Measurements from ENCODE around the gene COA7. TPM values are rescaled to one million over a fixed set of nuclear protein-coding genes. Genes with fewer than 3 reads are reported as not detected.

COA7 gene
- total and polyA plus RNA-seq, 10 of the 15 experiments (the other 5 are each of a cell fraction or from before 2014, with no cell fraction given), result 7.5 to 20.2 (median 15.4) TPM

GRCh38 chr1:52670604-52671003, 27.5 kb downstream of the COA7 start:
- no peak overlapping the region for H3K27ac ChIP-seq (ENCODE audit: control insufficient read depth, insufficient read depth)
- no peak overlapping the region for H3K4me2 ChIP-seq (ENCODE audit: control insufficient read depth, insufficient read depth)
- no peaks in the 10 kb centered on the region for H3K27me3 ChIP-seq (replicated peaks in 1 of 2; ENCODE audit: control insufficient read depth in 2 of 2, insufficient read depth in 2 of 2, low read length in 1 of 2)
- H2AFZ ChIP-seq (ENCODE audit: control insufficient read depth, low read depth, low read length), result no peak overlapping the region
- no peak for ATAC-seq
- ChIA-PET RAD21 (ENCODE audit: unreplicated experiment) (no interaction called here), POLR2A (no interaction called here), CTCF (interaction anchor here (1.9 kb wide), 1 partner anchor 16 kb away, joined by 5 read pairs; no protein-coding TSS in a partner anchor), SMC1A (ENCODE audit: uncharacterized antibody, unreplicated experiment) (no interaction called here)
- H3K4me3 ChIP-seq, result no peak overlapping the region
- DNase-seq (ENCODE audit: low read depth, low spot score), result no peak
- H3K36me3 ChIP-seq (ENCODE audit: control insufficient read depth in 2 of 2, insufficient read depth in 2 of 2, low read length in 1 of 2), result no peaks in the 10 kb centered on the region
- in situ Hi-C loops (cut with MboI), result no loop called here
- H3K9me3 ChIP-seq (replicated peaks; ENCODE audit: control insufficient read depth, insufficient read depth, low read length), result no peaks in the 10 kb centered on the region
- H4K20me1 ChIP-seq (ENCODE audit: control insufficient read depth, insufficient read depth), result no peaks in the 10 kb centered on the region
- BruUV-seq (replicated peaks), result no TSS peak
- H3K9ac ChIP-seq (ENCODE audit: control insufficient read depth, insufficient read depth, low read length), result no peak overlapping the region
- no peaks in the 10 kb centered on the region for H3K79me2 ChIP-seq (ENCODE audit: control insufficient read depth, insufficient read depth, low read length)
- no peaks in the 10 kb centered on the region for H3K4me1 ChIP-seq (ENCODE audit: control insufficient read depth, insufficient read depth, low read length)
- intact Hi-C loops (cut with micrococcal nuclease; ENCODE audit: unreplicated experiment), result no loop called here
- WGBS (ENCODE audit: insufficient coverage, insufficient replicate concordance, low lambda C conversion rate, missing lambda C conversion rate), result 62% methylated on average over 2 of the region's 2 CpGs
- FAIRE-seq, result no peak
- TF ChIP-seq BACH1 (IDR thresholded peaks at IDR 0.05; ENCODE audit: borderline replicate concordance), result no peak
- TF ChIP-seq FOXM1 (IDR thresholded peaks at IDR 0.05; ENCODE audit: low read depth, low read length), result no peak
- no peak for TF ChIP-seq CEBPZ (IDR thresholded peaks at IDR 0.05; ENCODE audit: low read depth, low read length)
- TF ChIP-seq LARP7 (IDR thresholded peaks at IDR 0.05), result no peak
- no peak for TF ChIP-seq ELK1 (IDR thresholded peaks at IDR 0.05; ENCODE audit: low read depth, low read length)
- TF ChIP-seq RAD21 (IDR thresholded peaks at IDR 0.05; ENCODE audit: insufficient read depth, low read depth, low read length), result no peak
- TF ChIP-seq CEBPB (IDR thresholded peaks at IDR 0.05; ENCODE audit: borderline replicate concordance in 1 of 2, low read depth in 2 of 2, low read length in 2 of 2), result no peak
- TF ChIP-seq BCLAF1 (IDR thresholded peaks at IDR 0.05), result no peak
